NB4 (cell line): ENCODE results near the gene LHX6.

Experiments used
- CTCF ChIP-seq: IDR thresholded peaks from one replicate; pipeline ENCODE4 v1.5.1; 2012; ENCODE audit warnings: low read depth, low read length
- MAX ChIP-seq: IDR thresholded peaks from 2 replicates; pipeline ENCODE4 v1.6.1; 2011; ENCODE audit warnings: low read depth, low read length
- MYC ChIP-seq: IDR thresholded peaks from 2 replicates; pipeline ENCODE4 v1.6.1; 2011; ENCODE audit warnings: low read depth, low read length
- POLR2A ChIP-seq: IDR thresholded peaks from 2 replicates; pipeline ENCODE4 v1.6.1; 2011; ENCODE audit warnings: mild to moderate bottlenecking; ENCODE audit not compliant: insufficient read length; ENCODE audit errors: extremely low read depth

GRCh38 chr9:122221183-122221811 is 7.5 kb downstream of the LHX6 start:
- TF ChIP-seq CTCF (no peak), POLR2A (no peak), MAX (no peak), MYC (0 out of 2 replicates have a peak, but pooled peaks have one; percentile 16)
